ENCODE measurements around the gene WFS1. TPM values are rescaled to one million over a fixed set of nuclear protein-coding genes. Genes with fewer than 3 reads are reported as not detected.

Gene WFS1
- total RNA-seq, 1 experiment from 2014 or later: 21.5 TPM

DNA sequence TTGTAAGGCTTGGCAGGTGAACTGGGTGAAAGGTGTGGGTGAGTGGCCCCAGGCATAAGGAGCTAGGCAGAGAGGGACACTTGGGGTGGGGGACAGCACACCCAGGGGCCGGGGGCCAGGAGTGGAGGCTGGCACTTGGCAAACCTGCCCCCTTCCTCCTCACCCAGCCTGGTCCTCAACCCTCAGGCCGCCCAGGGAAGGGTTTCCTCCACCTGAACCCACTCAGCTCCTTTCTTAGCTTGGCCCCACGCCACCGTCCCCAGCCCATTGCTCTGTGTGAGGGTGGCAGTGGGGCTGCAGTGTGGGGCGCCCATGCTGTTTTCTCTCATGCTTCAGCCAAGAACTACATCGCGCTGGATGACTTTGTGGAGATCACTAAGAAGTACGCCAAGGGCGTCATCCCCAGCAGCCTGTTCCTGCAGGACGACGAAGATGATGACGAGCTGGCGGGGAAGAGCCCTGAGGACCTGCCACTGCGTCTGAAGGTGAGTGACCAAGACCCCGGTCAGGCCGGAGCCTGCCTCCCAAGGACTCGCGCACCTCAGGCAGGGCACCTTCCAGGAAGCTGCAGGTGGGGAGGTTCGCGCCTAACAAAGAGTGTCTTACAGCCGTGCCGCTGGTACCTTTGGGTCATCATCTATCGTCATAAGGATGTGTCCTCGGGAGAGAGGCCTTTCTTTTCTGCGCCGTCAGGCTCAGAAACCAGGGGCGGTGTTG lies 25.2 kb downstream of the WFS1 start:
- H3K27me3 ChIP-seq (ENCODE audit: insufficient read depth, low read length): no peaks in the 10 kb centered on the region
- H3K27ac ChIP-seq (ENCODE audit: low read depth, low read length): no peak overlapping the region
- no peak overlapping the region for H3K4me3 ChIP-seq (replicated peaks in 1 of 2; ENCODE audit: low read depth in 1 of 2, low read length in 2 of 2)
- no peaks in the 10 kb centered on the region for H3K4me1 ChIP-seq (ENCODE audit: control insufficient read depth in 1 of 2, insufficient read depth in 2 of 2, low read length in 2 of 2)
- intact Hi-C loops (cut with micrococcal nuclease): no loop called here
- H3K9me3 ChIP-seq (ENCODE audit: control insufficient read depth in 1 of 2, insufficient read depth in 1 of 2, low read depth in 1 of 2, low read length in 2 of 2): no peaks in the 10 kb centered on the region
- TF ChIP-seq SP1 (IDR thresholded peaks at IDR 0.05; ENCODE audit: low read depth): no peak
- TF ChIP-seq, protein P1, sequence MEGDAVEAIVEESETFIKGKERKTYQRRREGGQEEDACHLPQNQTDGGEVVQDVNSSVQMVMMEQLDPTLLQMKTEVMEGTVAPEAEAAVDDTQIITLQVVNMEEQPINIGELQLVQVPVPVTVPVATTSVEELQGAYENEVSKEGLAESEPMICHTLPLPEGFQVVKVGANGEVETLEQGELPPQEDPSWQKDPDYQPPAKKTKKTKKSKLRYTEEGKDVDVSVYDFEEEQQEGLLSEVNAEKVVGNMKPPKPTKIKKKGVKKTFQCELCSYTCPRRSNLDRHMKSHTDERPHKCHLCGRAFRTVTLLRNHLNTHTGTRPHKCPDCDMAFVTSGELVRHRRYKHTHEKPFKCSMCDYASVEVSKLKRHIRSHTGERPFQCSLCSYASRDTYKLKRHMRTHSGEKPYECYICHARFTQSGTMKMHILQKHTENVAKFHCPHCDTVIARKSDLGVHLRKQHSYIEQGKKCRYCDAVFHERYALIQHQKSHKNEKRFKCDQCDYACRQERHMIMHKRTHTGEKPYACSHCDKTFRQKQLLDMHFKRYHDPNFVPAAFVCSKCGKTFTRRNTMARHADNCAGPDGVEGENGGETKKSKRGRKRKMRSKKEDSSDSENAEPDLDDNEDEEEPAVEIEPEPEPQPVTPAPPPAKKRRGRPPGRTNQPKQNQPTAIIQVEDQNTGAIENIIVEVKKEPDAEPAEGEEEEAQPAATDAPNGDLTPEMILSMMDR (IDR thresholded peaks at IDR 0.05 in 2 of 3, conservative IDR thresholded peaks at IDR 0.05 in 1 of 3; ENCODE audit: borderline replicate concordance in 1 of 3, insufficient read depth in 1 of 3, low read depth in 2 of 3, low read length in 2 of 3): no peak
- no peak for TF ChIP-seq ELF1 (IDR thresholded peaks at IDR 0.05; ENCODE audit: borderline replicate concordance, low read depth)
- TF ChIP-seq CBX3 (IDR thresholded peaks at IDR 0.05; ENCODE audit: low read depth): no peak
- TF ChIP-seq YY1 (IDR thresholded peaks at IDR 0.05; ENCODE audit: extremely low read depth, insufficient replicate concordance, low read depth, low read length): no peak
- TF ChIP-seq JUND (IDR thresholded peaks at IDR 0.05): no peak
- TF ChIP-seq RAD21 (IDR thresholded peaks at IDR 0.05; ENCODE audit: low read depth): no peak
- TF ChIP-seq POLR2A (IDR thresholded peaks at IDR 0.05; ENCODE audit: borderline replicate concordance, extremely low read depth, insufficient read depth, insufficient read length): no peak
- TF ChIP-seq SIN3A (IDR thresholded peaks at IDR 0.05; ENCODE audit: low read depth): no peak
- TF ChIP-seq EZH2phosphoT487 (IDR thresholded peaks at IDR 0.05; ENCODE audit: borderline replicate concordance): no peak
- H3K79me2 ChIP-seq (ENCODE audit: insufficient read depth, low read length): no peaks in the 10 kb centered on the region
- H3K36me3 ChIP-seq (ENCODE audit: control insufficient read depth in 1 of 2, insufficient read depth in 2 of 2, low read length in 2 of 2): no peaks in the 10 kb centered on the region
- BruUV-seq (replicated peaks): no TSS peak
- H3K9me2 ChIP-seq (ENCODE audit: insufficient read depth): no peaks in the 10 kb centered on the region
- DNase-seq (ENCODE audit: low read depth, low spot score) (no peak), ATAC-seq (no peak)
- no peak overlapping the region for H3K9ac ChIP-seq (ENCODE audit: low read length)
- no peak overlapping the region for H3K4me2 ChIP-seq (ENCODE audit: low read length)
- no peak overlapping the region for H2AFZ ChIP-seq (ENCODE audit: low read depth, low read length, poor library complexity, severe bottlenecking)
- CTCF ChIA-PET: no interaction called here
- RAD21 ChIA-PET (ENCODE audit: low non-redundant PET in 1 of 2, low total read pairs in 2 of 2, uncharacterized antibody in 2 of 2, unreplicated experiment in 2 of 2): no interaction called here
- no peaks in the 10 kb centered on the region for H4K20me1 ChIP-seq (ENCODE audit: insufficient read depth)
- POLR2A ChIA-PET: no interaction called here

Data from HCT116 (cell line).